Measurements from ENCODE around the gene PIM3. TPM values are rescaled to one million over a fixed set of nuclear protein-coding genes. Genes with fewer than 3 reads are reported as not detected.

Gene PIM3
- total RNA-seq, 4 donors from 2014 or later: 103 to 202 (median 143) TPM

DNA sequence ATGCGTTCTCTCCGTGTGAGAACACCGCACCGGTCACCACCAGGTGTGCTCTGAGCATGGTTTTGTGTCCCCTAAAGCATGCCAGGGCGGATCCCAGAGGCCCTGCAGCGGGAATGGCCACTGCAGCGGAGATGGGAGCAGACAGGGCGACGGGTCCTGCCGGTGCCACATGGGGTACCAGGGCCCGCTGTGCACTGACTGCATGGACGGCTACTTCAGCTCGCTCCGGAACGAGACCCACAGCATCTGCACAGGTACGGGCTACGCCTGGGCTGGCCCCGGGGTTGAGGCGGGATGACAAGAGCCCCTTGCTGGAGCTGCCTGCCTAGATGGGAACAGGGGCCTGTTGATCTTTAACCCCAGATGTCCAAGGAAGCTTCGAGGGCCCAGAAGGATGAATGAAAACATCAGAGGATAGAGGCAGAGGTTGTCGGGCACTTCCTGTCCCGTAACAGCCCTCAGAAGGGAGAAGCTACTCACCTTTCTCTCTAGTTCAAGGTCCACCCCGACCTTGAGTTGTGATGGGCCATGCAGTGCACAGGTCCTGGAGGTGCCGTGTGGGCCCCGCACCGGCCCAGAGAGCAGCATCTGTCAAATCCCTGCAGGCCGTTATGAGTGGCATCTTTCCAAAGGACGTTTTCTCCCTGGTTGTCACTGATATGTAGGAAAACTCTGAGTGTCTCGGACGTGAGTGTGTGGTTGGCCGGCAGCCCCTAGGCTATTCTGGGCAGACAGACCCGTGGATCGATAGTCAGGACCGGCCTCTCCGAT is 38.9 kb upstream of the PIM3 start:
- no peak for DNase-seq (ENCODE audit: low spot score in 2 of 2)
- H3K27ac ChIP-seq: no peak overlapping the region
- H3K9me3 ChIP-seq: no peaks in the 10 kb centered on the region
- WGBS: 92% methylated on average over 32 of the region's 35 CpGs
- TF ChIP-seq POLR2A (IDR thresholded peaks at IDR 0.05): no peak
- TF ChIP-seq EP300 (IDR thresholded peaks at IDR 0.05): no peak
- TF ChIP-seq POLR2AphosphoS5 (IDR thresholded peaks at IDR 0.05): no peak
- TF ChIP-seq CTCF (IDR thresholded peaks at IDR 0.05): no peak
- H3K4me1 ChIP-seq: peaks cover 24% of the 10 kb centered on the region
- H3K4me3 ChIP-seq: no peak overlapping the region
- H3K27me3 ChIP-seq: no peaks in the 10 kb centered on the region
- peaks cover 25% of the 10 kb centered on the region for H3K36me3 ChIP-seq

GRCh38 chr22:49922484-49922883 is 38.1 kb upstream of the PIM3 start:
- no peak for TF ChIP-seq CTCF (IDR thresholded peaks at IDR 0.05)
- TF ChIP-seq POLR2A (IDR thresholded peaks at IDR 0.05): no peak
- no peak for TF ChIP-seq POLR2AphosphoS5 (IDR thresholded peaks at IDR 0.05)
- TF ChIP-seq EP300 (IDR thresholded peaks at IDR 0.05): no peak
- no peak for DNase-seq (ENCODE audit: low spot score in 2 of 2)
- no peak overlapping the region for H3K27ac ChIP-seq
- no peaks in the 10 kb centered on the region for H3K27me3 ChIP-seq
- peaks cover 25% of the 10 kb centered on the region for H3K36me3 ChIP-seq
- no peak overlapping the region for H3K4me3 ChIP-seq
- peaks cover 18% of the 10 kb centered on the region for H3K4me1 ChIP-seq
- 85% methylated on average over 19 of the region's 22 CpGs for WGBS
- no peaks in the 10 kb centered on the region for H3K9me3 ChIP-seq

DNA sequence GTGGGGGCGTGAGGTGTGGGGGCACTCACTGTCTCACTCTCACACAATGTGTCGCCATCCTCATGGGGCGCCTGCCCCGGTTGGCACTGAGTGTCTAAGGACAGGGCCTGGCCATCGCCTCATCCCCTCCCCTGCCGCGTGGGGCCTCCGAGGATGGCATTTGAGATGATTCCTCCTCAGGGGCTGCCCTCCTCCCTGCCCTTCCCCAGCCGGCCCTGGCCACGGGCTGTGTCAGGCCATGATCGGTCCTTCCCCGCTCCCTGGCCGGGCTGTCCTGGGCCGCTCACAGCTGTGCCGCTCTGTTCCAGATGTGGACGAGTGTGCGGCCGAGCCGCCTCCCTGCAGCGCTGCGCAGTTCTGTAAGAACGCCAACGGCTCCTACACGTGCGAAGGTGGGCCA is 37.6 kb upstream of the PIM3 start:
- DNase-seq (ENCODE audit: low spot score in 2 of 2): no peak
- H3K27ac ChIP-seq: no peak overlapping the region
- no peak overlapping the region for H3K4me3 ChIP-seq
- no peaks in the 10 kb centered on the region for H3K9me3 ChIP-seq
- WGBS: 93% methylated on average over 23 of the region's 25 CpGs
- H3K4me1 ChIP-seq: peaks cover 14% of the 10 kb centered on the region
- no peaks in the 10 kb centered on the region for H3K27me3 ChIP-seq
- TF ChIP-seq POLR2A (IDR thresholded peaks at IDR 0.05) (no peak), EP300 (IDR thresholded peaks at IDR 0.05) (no peak), CTCF (IDR thresholded peaks at IDR 0.05) (no peak), POLR2AphosphoS5 (IDR thresholded peaks at IDR 0.05) (no peak)
- peaks cover 25% of the 10 kb centered on the region for H3K36me3 ChIP-seq

- WGBS: 85% methylated on average over 16 of the region's 16 CpGs
- H3K27ac ChIP-seq: no peak overlapping the region
- TF ChIP-seq EP300 (IDR thresholded peaks at IDR 0.05) (no peak), POLR2A (IDR thresholded peaks at IDR 0.05) (no peak), POLR2AphosphoS5 (IDR thresholded peaks at IDR 0.05) (no peak), CTCF (IDR thresholded peaks at IDR 0.05) (no peak)
These were observed 37.1 kb upstream of the PIM3 start for GRCh38 chr22:49923445-49923844.

GRCh38 chr22:49924113-49924833 is 36.3 kb upstream of the PIM3 start:
- 95% methylated on average over 24 of the region's 31 CpGs for WGBS
- peaks cover 14% of the 10 kb centered on the region for H3K4me1 ChIP-seq
- H3K36me3 ChIP-seq: peaks cover 25% of the 10 kb centered on the region
- peaks cover 5% of the 10 kb centered on the region for H3K27me3 ChIP-seq
- no peak overlapping the region for H3K4me3 ChIP-seq
- no peak for DNase-seq (ENCODE audit: low spot score in 2 of 2)
- TF ChIP-seq POLR2AphosphoS5 (IDR thresholded peaks at IDR 0.05) (no peak), EP300 (IDR thresholded peaks at IDR 0.05) (no peak), CTCF (IDR thresholded peaks at IDR 0.05) (no peak), POLR2A (IDR thresholded peaks at IDR 0.05) (no peak)
- no peak overlapping the region for H3K27ac ChIP-seq
- H3K9me3 ChIP-seq: no peaks in the 10 kb centered on the region

More at GRCh38 chr22:49923445-49923844, 37.1 kb upstream of the PIM3 start:
- Histone ChIP-seq H3K27me3 (no peaks in the 10 kb centered on the region), H3K4me3 (no peak overlapping the region), H3K36me3 (peaks cover 25% of the 10 kb centered on the region), H3K4me1 (peaks cover 14% of the 10 kb centered on the region), H3K9me3 (no peaks in the 10 kb centered on the region)
- DNase-seq (ENCODE audit: low spot score in 2 of 2): no peak

Data from suprapubic skin (tissue), 4 donors.